Heart left ventricle (tissue), 13 donors: ENCODE results near the gene PRKG1.

Source experiments
- CTCF ChIP-seq, 12 donors: fragments of 200-600 bp; sonication (generic) in 4 of 12; IDR thresholded peaks; one replicate each; pipeline versions ENCODE4 v1.5.0 to v1.8.0; 2018 to 2022; ENCODE audit warnings: antibody characterized with exemption in 12 of 12, mild to moderate bottlenecking in 5 of 12
- POLR2A ChIP-seq, 2 donors: fragments of 450-650 bp; IDR thresholded peaks; one replicate each; pipeline ENCODE4 v1.6.1; 2017; ENCODE audit warnings: antibody characterized with exemption in 2 of 2, mild to moderate bottlenecking in 2 of 2, moderate library complexity in 2 of 2
- donor health status: ischemic (EF 13 %, LVEDD 7.1; RV severe dilation, severe dysfunction).
- donor health status: DM: no; HTN: yes; CAD: no.
- donor health status: DM: no; HTN: no; CAD: no.
- donor health status: ischemic (EF 25% LVEDD 6.9; RV normal size, moderate dysfunction).
- donor health status: ischemic (EF 25% LVEDD 5.7; RV mildly dilated, moderate dysfunction).
- donor health status: ischemic (EF 35%, LVEDD 5.7; RV mildly dilated, moderate dysfunction).
- donor health status: nonischemic (EF 11% LVEDD 7.7; RV severe dilation, severe dysfunction).
- donor health status: DM: yes; HTN: yes; CAD: no.
- donor health status: PGD.
- donor health status: ischemic (EF 29% LVEDD 5.4; RV normal size, mild dysfunction).
- donor health status: nonischemic (EF 23%, LVEDD 6.1; RV moderate dilation, normal function).

- TF ChIP-seq CTCF (IDR thresholded peaks at IDR 0.05) (no peak), POLR2A (IDR thresholded peaks at IDR 0.05) (no peak)
Measured at GRCh38 chr10:51658000-51658399, 583.7 kb downstream of the PRKG1 start.
